ENCODE measurements around the gene CCDC85A.

DNA sequence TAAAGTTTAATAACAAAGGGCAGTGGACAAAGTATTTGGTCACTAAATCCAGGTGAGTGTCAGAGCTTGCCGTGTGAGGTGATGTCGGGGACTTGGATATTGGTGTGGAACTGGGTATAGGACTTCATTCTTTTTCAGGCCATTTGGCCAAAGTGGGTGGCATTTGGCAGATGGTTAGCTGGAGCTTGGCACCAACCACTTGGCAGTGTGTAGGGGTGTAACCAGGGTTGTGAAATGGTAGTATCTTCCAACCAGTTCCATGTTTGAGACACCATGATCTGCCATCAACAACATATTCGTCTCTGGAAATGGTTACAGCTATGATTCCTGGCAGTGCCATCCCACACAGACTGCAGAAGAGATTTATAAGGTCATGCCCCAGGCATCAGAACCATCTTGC lies 113.9 kb downstream of the CCDC85A start:
- TF ChIP-seq, protein P1, sequence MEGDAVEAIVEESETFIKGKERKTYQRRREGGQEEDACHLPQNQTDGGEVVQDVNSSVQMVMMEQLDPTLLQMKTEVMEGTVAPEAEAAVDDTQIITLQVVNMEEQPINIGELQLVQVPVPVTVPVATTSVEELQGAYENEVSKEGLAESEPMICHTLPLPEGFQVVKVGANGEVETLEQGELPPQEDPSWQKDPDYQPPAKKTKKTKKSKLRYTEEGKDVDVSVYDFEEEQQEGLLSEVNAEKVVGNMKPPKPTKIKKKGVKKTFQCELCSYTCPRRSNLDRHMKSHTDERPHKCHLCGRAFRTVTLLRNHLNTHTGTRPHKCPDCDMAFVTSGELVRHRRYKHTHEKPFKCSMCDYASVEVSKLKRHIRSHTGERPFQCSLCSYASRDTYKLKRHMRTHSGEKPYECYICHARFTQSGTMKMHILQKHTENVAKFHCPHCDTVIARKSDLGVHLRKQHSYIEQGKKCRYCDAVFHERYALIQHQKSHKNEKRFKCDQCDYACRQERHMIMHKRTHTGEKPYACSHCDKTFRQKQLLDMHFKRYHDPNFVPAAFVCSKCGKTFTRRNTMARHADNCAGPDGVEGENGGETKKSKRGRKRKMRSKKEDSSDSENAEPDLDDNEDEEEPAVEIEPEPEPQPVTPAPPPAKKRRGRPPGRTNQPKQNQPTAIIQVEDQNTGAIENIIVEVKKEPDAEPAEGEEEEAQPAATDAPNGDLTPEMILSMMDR (conservative IDR thresholded peaks at IDR 0.05; ENCODE audit: low read depth in 2 of 2), result no peak
- TF ChIP-seq POLR2AphosphoS5 (IDR thresholded peaks at IDR 0.05; ENCODE audit: low read depth), result no peak
- TF ChIP-seq EZH2 (IDR thresholded peaks at IDR 0.05; ENCODE audit: low read depth, unreplicated experiment), result no peak
- TF ChIP-seq, protein P2, sequence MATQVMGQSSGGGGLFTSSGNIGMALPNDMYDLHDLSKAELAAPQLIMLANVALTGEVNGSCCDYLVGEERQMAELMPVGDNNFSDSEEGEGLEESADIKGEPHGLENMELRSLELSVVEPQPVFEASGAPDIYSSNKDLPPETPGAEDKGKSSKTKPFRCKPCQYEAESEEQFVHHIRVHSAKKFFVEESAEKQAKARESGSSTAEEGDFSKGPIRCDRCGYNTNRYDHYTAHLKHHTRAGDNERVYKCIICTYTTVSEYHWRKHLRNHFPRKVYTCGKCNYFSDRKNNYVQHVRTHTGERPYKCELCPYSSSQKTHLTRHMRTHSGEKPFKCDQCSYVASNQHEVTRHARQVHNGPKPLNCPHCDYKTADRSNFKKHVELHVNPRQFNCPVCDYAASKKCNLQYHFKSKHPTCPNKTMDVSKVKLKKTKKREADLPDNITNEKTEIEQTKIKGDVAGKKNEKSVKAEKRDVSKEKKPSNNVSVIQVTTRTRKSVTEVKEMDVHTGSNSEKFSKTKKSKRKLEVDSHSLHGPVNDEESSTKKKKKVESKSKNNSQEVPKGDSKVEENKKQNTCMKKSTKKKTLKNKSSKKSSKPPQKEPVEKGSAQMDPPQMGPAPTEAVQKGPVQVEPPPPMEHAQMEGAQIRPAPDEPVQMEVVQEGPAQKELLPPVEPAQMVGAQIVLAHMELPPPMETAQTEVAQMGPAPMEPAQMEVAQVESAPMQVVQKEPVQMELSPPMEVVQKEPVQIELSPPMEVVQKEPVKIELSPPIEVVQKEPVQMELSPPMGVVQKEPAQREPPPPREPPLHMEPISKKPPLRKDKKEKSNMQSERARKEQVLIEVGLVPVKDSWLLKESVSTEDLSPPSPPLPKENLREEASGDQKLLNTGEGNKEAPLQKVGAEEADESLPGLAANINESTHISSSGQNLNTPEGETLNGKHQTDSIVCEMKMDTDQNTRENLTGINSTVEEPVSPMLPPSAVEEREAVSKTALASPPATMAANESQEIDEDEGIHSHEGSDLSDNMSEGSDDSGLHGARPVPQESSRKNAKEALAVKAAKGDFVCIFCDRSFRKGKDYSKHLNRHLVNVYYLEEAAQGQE (IDR thresholded peaks at IDR 0.05; ENCODE audit: unreplicated experiment), result no peak
- no peak for TF ChIP-seq EZH2phosphoT487 (IDR thresholded peaks at IDR 0.05; ENCODE audit: unreplicated experiment)
- no peak for TF ChIP-seq JUNB (IDR thresholded peaks at IDR 0.05; ENCODE audit: unreplicated experiment)
- TF ChIP-seq CREB1 (CRISPR knock-in tag; IDR thresholded peaks at IDR 0.05; ENCODE audit: low read depth), result no peak
- TF ChIP-seq, protein P3, sequence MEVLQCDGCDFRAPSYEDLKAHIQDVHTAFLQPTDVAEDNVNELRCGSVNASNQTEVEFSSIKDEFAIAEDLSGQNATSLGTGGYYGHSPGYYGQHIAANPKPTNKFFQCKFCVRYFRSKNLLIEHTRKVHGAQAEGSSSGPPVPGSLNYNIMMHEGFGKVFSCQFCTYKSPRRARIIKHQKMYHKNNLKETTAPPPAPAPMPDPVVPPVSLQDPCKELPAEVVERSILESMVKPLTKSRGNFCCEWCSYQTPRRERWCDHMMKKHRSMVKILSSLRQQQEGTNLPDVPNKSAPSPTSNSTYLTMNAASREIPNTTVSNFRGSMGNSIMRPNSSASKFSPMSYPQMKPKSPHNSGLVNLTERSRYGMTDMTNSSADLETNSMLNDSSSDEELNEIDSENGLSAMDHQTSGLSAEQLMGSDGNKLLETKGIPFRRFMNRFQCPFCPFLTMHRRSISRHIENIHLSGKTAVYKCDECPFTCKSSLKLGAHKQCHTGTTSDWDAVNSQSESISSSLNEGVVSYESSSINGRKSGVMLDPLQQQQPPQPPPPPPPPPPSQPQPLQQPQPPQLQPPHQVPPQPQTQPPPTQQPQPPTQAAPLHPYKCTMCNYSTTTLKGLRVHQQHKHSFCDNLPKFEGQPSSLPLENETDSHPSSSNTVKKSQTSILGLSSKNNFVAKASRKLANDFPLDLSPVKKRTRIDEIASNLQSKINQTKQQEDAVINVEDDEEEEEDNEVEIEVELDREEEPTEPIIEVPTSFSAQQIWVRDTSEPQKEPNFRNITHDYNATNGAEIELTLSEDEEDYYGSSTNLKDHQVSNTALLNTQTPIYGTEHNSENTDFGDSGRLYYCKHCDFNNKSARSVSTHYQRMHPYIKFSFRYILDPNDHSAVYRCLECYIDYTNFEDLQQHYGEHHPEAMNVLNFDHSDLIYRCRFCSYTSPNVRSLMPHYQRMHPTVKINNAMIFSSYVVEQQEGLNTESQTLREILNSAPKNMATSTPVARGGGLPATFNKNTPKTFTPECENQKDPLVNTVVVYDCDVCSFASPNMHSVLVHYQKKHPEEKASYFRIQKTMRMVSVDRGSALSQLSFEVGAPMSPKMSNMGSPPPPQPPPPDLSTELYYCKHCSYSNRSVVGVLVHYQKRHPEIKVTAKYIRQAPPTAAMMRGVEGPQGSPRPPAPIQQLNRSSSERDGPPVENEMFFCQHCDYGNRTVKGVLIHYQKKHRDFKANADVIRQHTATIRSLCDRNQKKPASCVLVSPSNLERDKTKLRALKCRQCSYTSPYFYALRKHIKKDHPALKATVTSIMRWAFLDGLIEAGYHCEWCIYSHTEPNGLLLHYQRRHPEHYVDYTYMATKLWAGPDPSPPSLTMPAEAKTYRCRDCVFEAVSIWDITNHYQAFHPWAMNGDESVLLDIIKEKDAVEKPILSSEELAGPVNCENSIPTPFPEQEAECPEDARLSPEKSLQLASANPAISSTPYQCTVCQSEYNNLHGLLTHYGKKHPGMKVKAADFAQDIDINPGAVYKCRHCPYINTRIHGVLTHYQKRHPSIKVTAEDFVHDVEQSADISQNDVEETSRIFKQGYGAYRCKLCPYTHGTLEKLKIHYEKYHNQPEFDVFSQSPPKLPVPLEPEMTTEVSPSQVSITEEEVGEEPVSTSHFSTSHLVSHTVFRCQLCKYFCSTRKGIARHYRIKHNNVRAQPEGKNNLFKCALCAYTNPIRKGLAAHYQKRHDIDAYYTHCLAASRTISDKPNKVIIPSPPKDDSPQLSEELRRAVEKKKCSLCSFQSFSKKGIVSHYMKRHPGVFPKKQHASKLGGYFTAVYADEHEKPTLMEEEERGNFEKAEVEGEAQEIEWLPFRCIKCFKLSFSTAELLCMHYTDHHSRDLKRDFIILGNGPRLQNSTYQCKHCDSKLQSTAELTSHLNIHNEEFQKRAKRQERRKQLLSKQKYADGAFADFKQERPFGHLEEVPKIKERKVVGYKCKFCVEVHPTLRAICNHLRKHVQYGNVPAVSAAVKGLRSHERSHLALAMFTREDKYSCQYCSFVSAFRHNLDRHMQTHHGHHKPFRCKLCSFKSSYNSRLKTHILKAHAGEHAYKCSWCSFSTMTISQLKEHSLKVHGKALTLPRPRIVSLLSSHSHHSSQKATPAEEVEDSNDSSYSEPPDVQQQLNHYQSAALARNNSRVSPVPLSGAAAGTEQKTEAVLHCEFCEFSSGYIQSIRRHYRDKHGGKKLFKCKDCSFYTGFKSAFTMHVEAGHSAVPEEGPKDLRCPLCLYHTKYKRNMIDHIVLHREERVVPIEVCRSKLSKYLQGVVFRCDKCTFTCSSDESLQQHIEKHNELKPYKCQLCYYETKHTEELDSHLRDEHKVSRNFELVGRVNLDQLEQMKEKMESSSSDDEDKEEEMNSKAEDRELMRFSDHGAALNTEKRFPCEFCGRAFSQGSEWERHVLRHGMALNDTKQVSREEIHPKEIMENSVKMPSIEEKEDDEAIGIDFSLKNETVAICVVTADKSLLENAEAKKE (CRISPR knock-in tag; IDR thresholded peaks at IDR 0.05), result no peak

Data from GM23338 (cell line).